PFSK-1 (cell line): Measurements from ENCODE around the gene ZNF189.

Experiments
- FOXP2 ChIP-seq: optimal IDR thresholded peaks from 2 replicates; pipeline ENCODE3; 2011; ENCODE audit warnings: borderline replicate concordance, control low read depth, inconsistent platforms; ENCODE audit not compliant: insufficient read depth; ENCODE audit errors: extremely low read length, extremely low read depth
- POLR2AphosphoS5 ChIP-seq: IDR thresholded peaks from 2 replicates; pipeline ENCODE4 v1.6.1; 2012; ENCODE audit warnings: low read depth, mild to moderate bottlenecking, control low read depth, low read length, moderate library complexity
- SIN3A ChIP-seq: IDR thresholded peaks from 2 replicates; pipeline ENCODE4 v1.6.1; 2012; ENCODE audit warnings: mild to moderate bottlenecking, low read length, moderate library complexity, borderline replicate concordance; ENCODE audit not compliant: insufficient read depth
- TAF1 ChIP-seq: IDR thresholded peaks from 2 replicates; pipeline ENCODE4 v1.6.1; 2012; ENCODE audit warnings: low read length, control low read depth, borderline replicate concordance; ENCODE audit not compliant: insufficient read depth
- TF ChIP-seq, protein P1 (sequence below), 2 experiments: IDR thresholded peaks; 2 replicates each; pipeline versions ENCODE4 v1.6.1 to v1.8.0; 2011 to 2012; ENCODE audit warnings: low read depth in 2 of 2, low read length in 2 of 2, control low read depth in 1 of 2, inconsistent platforms in 1 of 2, mild to moderate bottlenecking in 1 of 2, moderate library complexity in 1 of 2; ENCODE audit not compliant: insufficient read depth in 1 of 2

ZNF189 gene

DNA sequence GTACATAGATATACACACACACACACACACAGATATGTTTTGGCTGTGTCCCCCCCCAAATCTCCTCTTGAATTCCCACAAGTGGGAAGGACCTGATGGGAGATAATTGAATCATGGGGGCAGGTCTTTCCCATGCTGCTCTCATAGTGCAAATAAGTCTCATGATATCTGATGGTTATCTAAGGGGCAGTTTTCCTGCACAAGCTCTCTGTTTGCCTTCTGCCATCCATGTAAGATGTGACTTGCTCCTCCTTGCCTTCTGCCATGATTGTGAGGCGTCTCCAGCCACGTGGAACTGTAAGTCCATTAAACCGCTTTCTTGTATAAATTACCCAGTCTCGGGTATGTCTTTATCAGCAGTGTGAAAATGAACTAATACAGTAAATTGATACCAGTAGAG, 52.8 kb downstream of the ZNF189 start:
- TF ChIP-seq FOXP2 (no peak), TAF1 (no peak), POLR2AphosphoS5 (no peak), SIN3A (no peak)
- TF ChIP-seq, protein P1, sequence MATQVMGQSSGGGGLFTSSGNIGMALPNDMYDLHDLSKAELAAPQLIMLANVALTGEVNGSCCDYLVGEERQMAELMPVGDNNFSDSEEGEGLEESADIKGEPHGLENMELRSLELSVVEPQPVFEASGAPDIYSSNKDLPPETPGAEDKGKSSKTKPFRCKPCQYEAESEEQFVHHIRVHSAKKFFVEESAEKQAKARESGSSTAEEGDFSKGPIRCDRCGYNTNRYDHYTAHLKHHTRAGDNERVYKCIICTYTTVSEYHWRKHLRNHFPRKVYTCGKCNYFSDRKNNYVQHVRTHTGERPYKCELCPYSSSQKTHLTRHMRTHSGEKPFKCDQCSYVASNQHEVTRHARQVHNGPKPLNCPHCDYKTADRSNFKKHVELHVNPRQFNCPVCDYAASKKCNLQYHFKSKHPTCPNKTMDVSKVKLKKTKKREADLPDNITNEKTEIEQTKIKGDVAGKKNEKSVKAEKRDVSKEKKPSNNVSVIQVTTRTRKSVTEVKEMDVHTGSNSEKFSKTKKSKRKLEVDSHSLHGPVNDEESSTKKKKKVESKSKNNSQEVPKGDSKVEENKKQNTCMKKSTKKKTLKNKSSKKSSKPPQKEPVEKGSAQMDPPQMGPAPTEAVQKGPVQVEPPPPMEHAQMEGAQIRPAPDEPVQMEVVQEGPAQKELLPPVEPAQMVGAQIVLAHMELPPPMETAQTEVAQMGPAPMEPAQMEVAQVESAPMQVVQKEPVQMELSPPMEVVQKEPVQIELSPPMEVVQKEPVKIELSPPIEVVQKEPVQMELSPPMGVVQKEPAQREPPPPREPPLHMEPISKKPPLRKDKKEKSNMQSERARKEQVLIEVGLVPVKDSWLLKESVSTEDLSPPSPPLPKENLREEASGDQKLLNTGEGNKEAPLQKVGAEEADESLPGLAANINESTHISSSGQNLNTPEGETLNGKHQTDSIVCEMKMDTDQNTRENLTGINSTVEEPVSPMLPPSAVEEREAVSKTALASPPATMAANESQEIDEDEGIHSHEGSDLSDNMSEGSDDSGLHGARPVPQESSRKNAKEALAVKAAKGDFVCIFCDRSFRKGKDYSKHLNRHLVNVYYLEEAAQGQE (IDR thresholded peaks at IDR 0.05; ENCODE audit: insufficient read depth in 1 of 2, low read depth in 2 of 2, low read length in 2 of 2) = no peak

- TF ChIP-seq TAF1 (no peak), POLR2AphosphoS5 (no peak), SIN3A (no peak), FOXP2 (no peak)
- TF ChIP-seq, protein P1 (IDR thresholded peaks at IDR 0.05; ENCODE audit: insufficient read depth in 1 of 2, low read depth in 2 of 2, low read length in 2 of 2) = no peak
These were observed 55.3 kb downstream of the ZNF189 start for GRCh38 chr9:101453776-101454570.

DNA sequence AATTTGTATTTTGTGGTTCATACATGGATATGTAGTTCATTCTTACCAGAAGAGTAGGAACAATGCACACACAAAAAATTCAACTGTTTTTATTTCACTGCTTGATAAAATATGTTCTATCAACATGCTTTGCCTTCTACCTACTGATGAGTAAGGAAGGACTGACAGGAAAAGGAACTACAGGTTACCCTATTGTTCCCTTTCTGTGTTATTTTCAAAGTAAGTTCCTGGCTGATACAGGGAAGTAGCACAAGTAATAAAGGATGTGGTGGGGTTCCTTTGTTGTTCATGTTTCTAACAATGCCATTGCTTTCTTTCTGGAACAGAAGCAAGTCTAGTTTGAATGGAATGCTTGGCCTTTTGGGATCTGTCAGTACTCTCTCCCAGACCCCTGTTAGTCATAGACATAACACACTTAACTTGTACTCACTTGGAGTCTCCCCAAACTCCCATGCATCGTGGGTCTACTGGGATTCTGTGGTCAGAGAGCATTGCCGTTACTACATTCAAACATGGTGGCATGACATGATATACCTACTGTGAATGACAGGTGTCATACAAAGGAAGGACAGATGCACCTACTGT, 57.1 kb downstream of the ZNF189 start:
- TF ChIP-seq POLR2AphosphoS5 (no peak), SIN3A (no peak), FOXP2 (no peak), TAF1 (no peak)
- TF ChIP-seq, protein P1 (IDR thresholded peaks at IDR 0.05; ENCODE audit: insufficient read depth in 1 of 2, low read depth in 2 of 2, low read length in 2 of 2) = no peak

DNA sequence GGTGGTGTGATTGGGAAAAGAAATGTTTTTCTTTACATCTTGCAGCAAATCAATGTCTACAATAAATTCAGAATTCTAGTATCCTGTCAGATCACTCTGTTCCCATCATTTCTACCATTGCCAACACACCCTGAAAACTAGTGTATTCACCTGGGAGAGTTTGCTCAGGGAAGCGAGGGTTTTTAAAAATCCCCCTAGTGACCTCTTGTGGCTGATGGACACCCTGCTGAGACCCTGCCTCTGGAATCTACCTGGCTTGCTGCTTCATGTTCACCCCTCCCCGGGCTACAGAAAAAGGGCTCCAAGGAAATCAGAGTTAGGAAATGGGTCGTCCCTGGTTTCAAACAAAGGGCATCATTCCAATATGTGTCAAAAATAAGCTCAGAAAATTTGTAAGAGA, 58.4 kb downstream of the ZNF189 start:
- TF ChIP-seq POLR2AphosphoS5 (no peak), TAF1 (no peak), SIN3A (no peak), FOXP2 (no peak)
- TF ChIP-seq, protein P1 (IDR thresholded peaks at IDR 0.05; ENCODE audit: insufficient read depth in 1 of 2, low read depth in 2 of 2, low read length in 2 of 2) = no peak
